Measurements from ENCODE around the gene MYBPC3. TPM values are rescaled to one million over a fixed set of nuclear protein-coding genes. Genes with fewer than 3 reads are reported as not detected.

MYBPC3 gene
- total RNA-seq, 1 experiment from 2014 or later: 0.07 TPM

DNA sequence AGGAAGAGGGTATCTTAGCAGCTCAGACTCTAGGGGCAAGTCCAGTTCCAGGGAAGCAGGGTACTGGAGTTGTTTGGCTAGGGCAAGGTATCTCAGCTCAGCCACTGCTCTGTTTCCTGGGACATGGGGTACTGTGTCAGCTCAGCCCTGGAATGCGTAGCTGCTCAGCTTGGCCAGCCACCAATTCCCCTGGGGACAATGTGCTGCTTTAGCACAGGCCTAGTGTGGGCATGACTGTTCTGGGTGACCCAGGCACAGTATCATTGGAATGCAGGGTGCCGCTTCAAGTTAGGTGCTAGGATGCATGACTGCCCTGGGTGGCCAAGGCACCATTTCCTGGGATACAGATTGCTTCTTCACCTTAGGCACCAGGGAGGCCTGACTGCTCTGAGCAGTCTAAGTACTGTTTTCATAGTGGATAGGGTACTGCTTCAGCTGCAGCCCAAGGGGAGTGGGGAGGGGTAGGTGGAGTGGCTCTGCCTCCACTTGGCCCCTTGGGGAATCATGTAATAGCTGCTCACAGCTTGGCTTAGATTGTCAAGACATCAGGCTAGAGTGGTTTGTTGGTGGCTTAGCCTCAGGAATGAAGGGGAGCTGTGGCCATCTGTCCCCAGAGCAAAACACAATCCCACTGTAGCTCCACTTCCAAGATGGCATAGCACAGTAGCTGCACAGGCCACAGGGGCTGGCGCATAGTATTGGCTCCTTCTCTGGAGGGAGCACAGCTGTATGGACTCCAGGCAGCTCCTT lies 46.6 kb downstream of the MYBPC3 start (continued):
- TF ChIP-seq, protein P1, sequence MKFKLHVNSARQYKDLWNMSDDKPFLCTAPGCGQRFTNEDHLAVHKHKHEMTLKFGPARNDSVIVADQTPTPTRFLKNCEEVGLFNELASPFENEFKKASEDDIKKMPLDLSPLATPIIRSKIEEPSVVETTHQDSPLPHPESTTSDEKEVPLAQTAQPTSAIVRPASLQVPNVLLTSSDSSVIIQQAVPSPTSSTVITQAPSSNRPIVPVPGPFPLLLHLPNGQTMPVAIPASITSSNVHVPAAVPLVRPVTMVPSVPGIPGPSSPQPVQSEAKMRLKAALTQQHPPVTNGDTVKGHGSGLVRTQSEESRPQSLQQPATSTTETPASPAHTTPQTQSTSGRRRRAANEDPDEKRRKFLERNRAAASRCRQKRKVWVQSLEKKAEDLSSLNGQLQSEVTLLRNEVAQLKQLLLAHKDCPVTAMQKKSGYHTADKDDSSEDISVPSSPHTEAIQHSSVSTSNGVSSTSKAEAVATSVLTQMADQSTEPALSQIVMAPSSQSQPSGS (CRISPR knock-in tag; IDR thresholded peaks at IDR 0.05; ENCODE audit: borderline replicate concordance, low read depth): no peak
- TF ChIP-seq CREB1 (CRISPR knock-in tag; IDR thresholded peaks at IDR 0.05) (no peak), CBFB (CRISPR knock-in tag; IDR thresholded peaks at IDR 0.05; ENCODE audit: low read depth) (no peak), ZNF219 (CRISPR knock-in tag; IDR thresholded peaks at IDR 0.05; ENCODE audit: borderline replicate concordance) (no peak)
- TF ChIP-seq, protein P2, sequence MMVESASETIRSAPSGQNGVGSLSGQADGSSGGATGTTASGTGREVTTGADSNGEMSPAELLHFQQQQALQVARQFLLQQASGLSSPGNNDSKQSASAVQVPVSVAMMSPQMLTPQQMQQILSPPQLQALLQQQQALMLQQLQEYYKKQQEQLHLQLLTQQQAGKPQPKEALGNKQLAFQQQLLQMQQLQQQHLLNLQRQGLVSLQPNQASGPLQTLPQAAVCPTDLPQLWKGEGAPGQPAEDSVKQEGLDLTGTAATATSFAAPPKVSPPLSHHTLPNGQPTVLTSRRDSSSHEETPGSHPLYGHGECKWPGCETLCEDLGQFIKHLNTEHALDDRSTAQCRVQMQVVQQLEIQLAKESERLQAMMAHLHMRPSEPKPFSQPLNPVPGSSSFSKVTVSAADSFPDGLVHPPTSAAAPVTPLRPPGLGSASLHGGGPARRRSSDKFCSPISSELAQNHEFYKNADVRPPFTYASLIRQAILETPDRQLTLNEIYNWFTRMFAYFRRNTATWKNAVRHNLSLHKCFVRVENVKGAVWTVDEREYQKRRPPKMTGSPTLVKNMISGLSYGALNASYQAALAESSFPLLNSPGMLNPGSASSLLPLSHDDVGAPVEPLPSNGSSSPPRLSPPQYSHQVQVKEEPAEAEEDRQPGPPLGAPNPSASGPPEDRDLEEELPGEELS (CRISPR knock-in tag; IDR thresholded peaks at IDR 0.05): no peak

DNA sequence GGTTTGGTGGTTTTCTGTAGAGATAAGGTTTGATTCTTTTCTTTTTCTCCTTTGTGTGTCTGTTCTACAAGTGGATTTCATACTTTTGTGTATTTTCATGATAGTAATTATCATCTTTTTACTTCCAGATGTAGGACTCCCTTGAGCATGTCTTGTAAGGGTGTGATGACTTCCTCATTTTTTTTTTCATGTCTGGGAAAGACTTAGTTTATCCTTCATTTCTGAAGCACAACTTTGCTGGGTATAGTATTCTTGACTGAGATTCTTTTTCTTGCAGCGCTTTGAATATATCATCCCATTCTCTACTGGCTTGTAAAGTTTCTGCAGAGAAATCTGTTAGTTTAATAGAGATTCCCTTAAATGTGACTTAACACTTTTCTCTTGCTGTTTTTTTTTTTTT lies 49.6 kb downstream of the MYBPC3 start:
- no peaks in the 10 kb centered on the region for H3K27me3 Mint-ChIP-seq (ENCODE audit: low read depth)
- no peak overlapping the region for H3K27ac Mint-ChIP-seq
- DNase-seq (ENCODE audit: low spot score): no peak
- H3K4me3 Mint-ChIP-seq: no peak overlapping the region
- no peak for ATAC-seq
- no peaks in the 10 kb centered on the region for H3K4me1 Mint-ChIP-seq
- peaks cover 11% of the 10 kb centered on the region for H3K9me3 Mint-ChIP-seq
- POLR2A ChIA-PET: interaction anchor here (0.6 kb wide), 1 partner anchor 32 kb away, joined by 7 read pairs; no protein-coding TSS in a partner anchor
- CTCF ChIA-PET: interaction anchor here (1.3 kb wide), 1 partner anchor 44 kb away, joined by 6 read pairs; no protein-coding TSS in a partner anchor
- H3K36me3 Mint-ChIP-seq: peaks cover 60% of the 10 kb centered on the region
- TF ChIP-seq, protein P3, sequence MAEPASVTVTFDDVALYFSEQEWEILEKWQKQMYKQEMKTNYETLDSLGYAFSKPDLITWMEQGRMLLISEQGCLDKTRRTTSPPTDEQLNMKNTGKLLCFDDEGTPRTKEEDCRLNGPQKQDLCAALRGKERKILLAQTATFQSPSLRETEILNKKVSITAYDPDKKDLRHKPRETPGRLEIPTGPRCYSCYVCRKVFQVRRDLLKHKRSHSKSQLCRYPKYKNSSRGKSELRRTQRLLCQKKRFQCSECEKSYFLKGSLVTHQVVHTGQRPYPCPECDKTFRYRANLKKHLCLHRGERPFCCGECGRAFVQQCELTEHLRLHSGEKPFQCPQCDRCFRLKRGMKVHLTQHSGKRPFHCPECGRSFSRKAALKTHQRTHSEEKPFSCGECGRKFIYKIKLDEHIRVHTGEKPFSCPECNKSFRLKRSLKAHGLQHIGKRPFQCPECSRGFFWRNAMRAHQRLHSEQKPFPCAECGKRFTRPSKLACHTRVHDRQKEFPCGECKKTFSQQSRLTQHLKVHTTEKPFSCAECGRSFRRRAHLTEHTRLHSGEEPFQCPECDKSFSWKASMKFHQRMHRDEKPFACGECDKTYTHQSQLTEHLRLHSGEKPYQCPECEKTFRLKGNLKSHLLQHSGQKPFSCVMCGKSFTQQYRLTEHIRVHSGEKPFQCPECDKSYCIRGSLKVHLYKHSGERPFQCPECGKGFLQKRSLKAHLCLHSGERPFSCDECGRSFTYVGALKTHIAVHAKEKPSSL (CRISPR knock-in tag; conservative IDR thresholded peaks at IDR 0.05): no peak
- TF ChIP-seq, protein P4, sequence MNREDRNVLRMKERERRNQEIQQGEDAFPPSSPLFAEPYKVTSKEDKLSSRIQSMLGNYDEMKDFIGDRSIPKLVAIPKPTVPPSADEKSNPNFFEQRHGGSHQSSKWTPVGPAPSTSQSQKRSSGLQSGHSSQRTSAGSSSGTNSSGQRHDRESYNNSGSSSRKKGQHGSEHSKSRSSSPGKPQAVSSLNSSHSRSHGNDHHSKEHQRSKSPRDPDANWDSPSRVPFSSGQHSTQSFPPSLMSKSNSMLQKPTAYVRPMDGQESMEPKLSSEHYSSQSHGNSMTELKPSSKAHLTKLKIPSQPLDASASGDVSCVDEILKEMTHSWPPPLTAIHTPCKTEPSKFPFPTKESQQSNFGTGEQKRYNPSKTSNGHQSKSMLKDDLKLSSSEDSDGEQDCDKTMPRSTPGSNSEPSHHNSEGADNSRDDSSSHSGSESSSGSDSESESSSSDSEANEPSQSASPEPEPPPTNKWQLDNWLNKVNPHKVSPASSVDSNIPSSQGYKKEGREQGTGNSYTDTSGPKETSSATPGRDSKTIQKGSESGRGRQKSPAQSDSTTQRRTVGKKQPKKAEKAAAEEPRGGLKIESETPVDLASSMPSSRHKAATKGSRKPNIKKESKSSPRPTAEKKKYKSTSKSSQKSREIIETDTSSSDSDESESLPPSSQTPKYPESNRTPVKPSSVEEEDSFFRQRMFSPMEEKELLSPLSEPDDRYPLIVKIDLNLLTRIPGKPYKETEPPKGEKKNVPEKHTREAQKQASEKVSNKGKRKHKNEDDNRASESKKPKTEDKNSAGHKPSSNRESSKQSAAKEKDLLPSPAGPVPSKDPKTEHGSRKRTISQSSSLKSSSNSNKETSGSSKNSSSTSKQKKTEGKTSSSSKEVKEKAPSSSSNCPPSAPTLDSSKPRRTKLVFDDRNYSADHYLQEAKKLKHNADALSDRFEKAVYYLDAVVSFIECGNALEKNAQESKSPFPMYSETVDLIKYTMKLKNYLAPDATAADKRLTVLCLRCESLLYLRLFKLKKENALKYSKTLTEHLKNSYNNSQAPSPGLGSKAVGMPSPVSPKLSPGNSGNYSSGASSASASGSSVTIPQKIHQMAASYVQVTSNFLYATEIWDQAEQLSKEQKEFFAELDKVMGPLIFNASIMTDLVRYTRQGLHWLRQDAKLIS (CRISPR knock-in tag; IDR thresholded peaks at IDR 0.05; ENCODE audit: borderline replicate concordance): no peak
- TF ChIP-seq, protein P5, sequence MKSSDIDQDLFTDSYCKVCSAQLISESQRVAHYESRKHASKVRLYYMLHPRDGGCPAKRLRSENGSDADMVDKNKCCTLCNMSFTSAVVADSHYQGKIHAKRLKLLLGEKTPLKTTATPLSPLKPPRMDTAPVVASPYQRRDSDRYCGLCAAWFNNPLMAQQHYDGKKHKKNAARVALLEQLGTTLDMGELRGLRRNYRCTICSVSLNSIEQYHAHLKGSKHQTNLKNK (CRISPR knock-in tag; IDR thresholded peaks at IDR 0.05): no peak

DNA sequence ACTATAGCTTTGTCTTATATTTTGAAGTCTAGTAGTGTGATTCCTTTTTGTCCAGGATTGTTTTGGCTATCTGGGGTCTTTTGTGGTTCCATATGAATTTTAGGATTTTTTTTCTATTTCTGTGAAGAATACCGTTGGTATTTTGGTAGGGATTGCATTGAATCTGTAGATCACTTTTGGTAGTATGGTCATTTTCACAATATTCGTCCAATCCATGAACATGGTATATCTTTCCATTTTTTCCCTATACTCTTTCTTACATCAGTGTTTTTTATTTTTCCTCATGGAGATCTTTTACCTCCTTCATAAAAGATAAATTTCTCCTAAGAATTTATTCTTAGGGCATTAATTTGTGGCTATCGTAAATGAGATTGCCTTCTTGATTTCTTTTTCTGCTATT lies 53.4 kb downstream of the MYBPC3 start:
- H3K9me3 Mint-ChIP-seq: peaks cover 11% of the 10 kb centered on the region
- H3K4me3 Mint-ChIP-seq: no peak overlapping the region
- DNase-seq (ENCODE audit: low spot score) (no peak), ATAC-seq (no peak)
- ChIA-PET POLR2A (no interaction called here), CTCF (interaction anchor here (1.1 kb wide), 2 partner anchors 56 to 155 kb away, joined by 3 to 4 read pairs; no protein-coding TSS in a partner anchor)
- no peak overlapping the region for H3K27ac Mint-ChIP-seq
- H3K4me1 Mint-ChIP-seq: no peaks in the 10 kb centered on the region
- peaks cover 78% of the 10 kb centered on the region for H3K36me3 Mint-ChIP-seq
- no peaks in the 10 kb centered on the region for H3K27me3 Mint-ChIP-seq (ENCODE audit: low read depth)
- TF ChIP-seq MXD4 (CRISPR knock-in tag; IDR thresholded peaks at IDR 0.05; ENCODE audit: borderline replicate concordance): no peak
- TF ChIP-seq, protein P6, sequence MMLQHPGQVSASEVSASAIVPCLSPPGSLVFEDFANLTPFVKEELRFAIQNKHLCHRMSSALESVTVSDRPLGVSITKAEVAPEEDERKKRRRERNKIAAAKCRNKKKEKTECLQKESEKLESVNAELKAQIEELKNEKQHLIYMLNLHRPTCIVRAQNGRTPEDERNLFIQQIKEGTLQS (CRISPR knock-in tag; conservative IDR thresholded peaks at IDR 0.05): no peak
- TF ChIP-seq GTF2I (CRISPR knock-in tag; conservative IDR thresholded peaks at IDR 0.05): no peak
- TF ChIP-seq, protein P3 (CRISPR knock-in tag; conservative IDR thresholded peaks at IDR 0.05): no peak
- TF ChIP-seq, protein P7, sequence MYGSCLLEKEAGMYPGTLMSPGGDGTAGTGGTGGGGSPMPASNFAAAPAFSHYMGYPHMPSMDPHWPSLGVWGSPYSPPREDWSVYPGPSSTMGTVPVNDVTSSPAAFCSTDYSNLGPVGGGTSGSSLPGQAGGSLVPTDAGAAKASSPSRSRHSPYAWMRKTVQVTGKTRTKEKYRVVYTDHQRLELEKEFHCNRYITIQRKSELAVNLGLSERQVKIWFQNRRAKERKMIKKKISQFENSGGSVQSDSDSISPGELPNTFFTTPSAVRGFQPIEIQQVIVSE (CRISPR knock-in tag; IDR thresholded peaks at IDR 0.05; ENCODE audit: borderline replicate concordance): no peak
- TF ChIP-seq, protein P8, sequence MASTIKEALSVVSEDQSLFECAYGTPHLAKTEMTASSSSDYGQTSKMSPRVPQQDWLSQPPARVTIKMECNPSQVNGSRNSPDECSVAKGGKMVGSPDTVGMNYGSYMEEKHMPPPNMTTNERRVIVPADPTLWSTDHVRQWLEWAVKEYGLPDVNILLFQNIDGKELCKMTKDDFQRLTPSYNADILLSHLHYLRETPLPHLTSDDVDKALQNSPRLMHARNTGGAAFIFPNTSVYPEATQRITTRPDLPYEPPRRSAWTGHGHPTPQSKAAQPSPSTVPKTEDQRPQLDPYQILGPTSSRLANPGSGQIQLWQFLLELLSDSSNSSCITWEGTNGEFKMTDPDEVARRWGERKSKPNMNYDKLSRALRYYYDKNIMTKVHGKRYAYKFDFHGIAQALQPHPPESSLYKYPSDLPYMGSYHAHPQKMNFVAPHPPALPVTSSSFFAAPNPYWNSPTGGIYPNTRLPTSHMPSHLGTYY (CRISPR knock-in tag; IDR thresholded peaks at IDR 0.05): no peak
- TF ChIP-seq NFE2L1 (CRISPR knock-in tag; IDR thresholded peaks at IDR 0.05): no peak
- no peak for TF ChIP-seq FOXJ3 (CRISPR knock-in tag; IDR thresholded peaks at IDR 0.05; ENCODE audit: borderline replicate concordance)
- no peak for TF ChIP-seq CBFB (CRISPR knock-in tag; IDR thresholded peaks at IDR 0.05; ENCODE audit: low read depth)

Data from WTC11 (cell line).